IMR-90 (cell line): ENCODE measurements around the gene PAX2. TPM values are rescaled to one million over a fixed set of nuclear protein-coding genes. Genes with fewer than 3 reads are reported as not detected.

Experiments used
- ATAC-seq: fragments of 200-7000 bp; cut with Tn5 transposase; 2 replicates; pipeline ENCODE4 v1.9.1; 2020; ENCODE audit warnings: low read depth, mild to moderate bottlenecking, moderate library complexity
- BruUV-seq: library from RNA; stranded (reverse); fragments of 400-500 nt; replicated peaks from 2 replicates; lab custom pipeline; 2021; lab: Mats Ljungman, UMichigan
- CTCF ChIA-PET: fragments of 300-600 bp; formaldehyde crosslinking; extraction: SDS; loops from one replicate; lab custom pipeline; 2021; ENCODE audit warnings: antibody characterized with exemption; lab: Yijun Ruan, JAX
- POLR2A ChIA-PET: fragments of 300-600 bp; sonication (Branson Sonifier 250); formaldehyde crosslinking; loops from one replicate; lab custom pipeline; 2022; ENCODE audit warnings: antibody characterized with exemption; ENCODE audit not compliant: unreplicated experiment; lab: Charles Lee
- DNase-seq: peaks from one replicate; pipeline ENCODE4 v3.0.0; 2013
- H2AFZ ChIP-seq: replicated peaks from 2 replicates; pipeline ENCODE3; 2013; ENCODE audit warnings: low read length, mild to moderate bottlenecking; ENCODE audit not compliant: poor library complexity
- H2AK5ac ChIP-seq: 2 replicates; pipeline ENCODE4 v1.6.1; 2013; ENCODE audit warnings: low read depth, low read length, inconsistent platforms
- H2AK9ac ChIP-seq: replicated peaks from 2 replicates; pipeline ENCODE3; 2013; ENCODE audit warnings: mild to moderate bottlenecking, low read depth, low read length, moderate library complexity; ENCODE audit not compliant: poor library complexity
- H2BK120ac ChIP-seq: 2 replicates; pipeline ENCODE4 v1.6.1; 2013; ENCODE audit warnings: low read depth, low read length, inconsistent platforms
- H2BK15ac ChIP-seq: 3 replicates; pipeline ENCODE4 v1.6.1; 2013; ENCODE audit warnings: low read depth, low read length, inconsistent platforms
- H2BK20ac ChIP-seq: 2 replicates; pipeline ENCODE4 v1.6.1; 2013; ENCODE audit warnings: low read depth, mild to moderate bottlenecking, inconsistent platforms, low read length, moderate library complexity
- H2BK5ac ChIP-seq: 2 replicates; pipeline ENCODE4 v1.6.1; 2013; ENCODE audit warnings: mild to moderate bottlenecking, low read depth, low read length, inconsistent platforms; ENCODE audit not compliant: poor library complexity, severe bottlenecking
- H3K14ac ChIP-seq: replicated peaks from 2 replicates; pipeline ENCODE4 v1.6.1; 2013; ENCODE audit warnings: low read depth, low read length, inconsistent platforms
- H3K18ac ChIP-seq: 2 replicates; pipeline ENCODE4 v1.6.1; 2013; ENCODE audit warnings: low read depth, low read length, control low read depth
- H3K23ac ChIP-seq: 2 replicates; pipeline ENCODE4 v1.6.1; 2013; ENCODE audit warnings: low read depth, low read length, inconsistent platforms
- H3K27ac ChIP-seq: 2 replicates; pipeline ENCODE4 v1.5.1; 2013; ENCODE audit warnings: mild to moderate bottlenecking, control low read depth, low read length; ENCODE audit not compliant: insufficient read depth
- H3K27me3 ChIP-seq: 2 replicates; pipeline ENCODE4 v1.6.1; 2013; ENCODE audit warnings: low read length; ENCODE audit not compliant: control insufficient read depth, insufficient read depth
- H3K36me3 ChIP-seq: 2 replicates; pipeline ENCODE4 v1.6.1; 2013; ENCODE audit warnings: low read length, mixed read lengths; ENCODE audit not compliant: control insufficient read depth, insufficient read depth
- H3K4ac ChIP-seq: 2 replicates; pipeline ENCODE4 v1.6.1; 2013; ENCODE audit warnings: low read depth, low read length, inconsistent platforms
- H3K4me1 ChIP-seq: 2 replicates; pipeline ENCODE4 v1.6.1; 2013; ENCODE audit warnings: low read length, mixed read lengths; ENCODE audit not compliant: control insufficient read depth, insufficient read depth
- H3K4me2 ChIP-seq: 2 replicates; pipeline ENCODE4 v1.6.1; 2013; ENCODE audit warnings: low read depth, mild to moderate bottlenecking, control low read depth, low read length, moderate library complexity
- H3K4me3 ChIP-seq: 2 replicates; pipeline ENCODE4 v1.5.1; 2013; ENCODE audit warnings: low read depth, mild to moderate bottlenecking, control low read depth, low read length, moderate library complexity; ENCODE audit not compliant: insufficient read depth
- H3K56ac ChIP-seq: 2 replicates; pipeline ENCODE4 v1.6.1; 2013; ENCODE audit warnings: low read length, inconsistent platforms; ENCODE audit not compliant: insufficient read depth; ENCODE audit errors: extremely low read depth
- H3K79me1 ChIP-seq, 2 experiments: 2 replicates each; pipeline ENCODE4 v1.6.1; 2013; ENCODE audit warnings: low read length in 2 of 2, inconsistent platforms in 1 of 2, low read depth in 1 of 2
- H3K9ac ChIP-seq: 2 replicates; pipeline ENCODE4 v1.6.1; 2013; ENCODE audit warnings: low read depth, low read length, control low read depth
- H3K9me1 ChIP-seq: 2 replicates; pipeline ENCODE4 v1.6.1; 2013; ENCODE audit warnings: low read length, inconsistent platforms; ENCODE audit not compliant: insufficient read depth
- H3K9me3 ChIP-seq: 2 replicates; pipeline ENCODE4 v1.6.1; 2013; ENCODE audit warnings: low read length; ENCODE audit not compliant: control insufficient read depth, insufficient read depth
- H4K20me1 ChIP-seq: 2 replicates; pipeline ENCODE4 v1.6.1; 2013; ENCODE audit warnings: low read length, inconsistent platforms; ENCODE audit not compliant: insufficient read depth
- H4K5ac ChIP-seq: 2 replicates; pipeline ENCODE4 v1.6.1; 2013; ENCODE audit warnings: mild to moderate bottlenecking, low read depth, low read length, control low read depth
- H4K8ac ChIP-seq, 2 experiments: 2 replicates each; pipeline ENCODE4 v1.6.1; 2013; ENCODE audit warnings: low read depth in 2 of 2, low read length in 2 of 2, control low read depth in 1 of 2, inconsistent platforms in 1 of 2
- H4K91ac ChIP-seq: 2 replicates; pipeline ENCODE4 v1.6.1; 2013; ENCODE audit warnings: low read depth, low read length, inconsistent platforms; ENCODE audit not compliant: insufficient read depth
- BHLHE40 ChIP-seq: fragments of 150-350 bp; IDR thresholded peaks from 2 replicates; pipeline ENCODE4 v1.6.1; 2016; ENCODE audit warnings: mild to moderate bottlenecking, low read depth, low read length
- CHD1 ChIP-seq: IDR thresholded peaks from 2 replicates; pipeline ENCODE4 v1.6.1; 2012; ENCODE audit warnings: low read depth, low read length, improper control_type of control experiment
- CTCF ChIP-seq: conservative IDR thresholded peaks from 2 replicates; pipeline ENCODE4 v1.5.1; 2012; ENCODE audit warnings: mild to moderate bottlenecking, low read depth, low read length, improper control_type of control experiment
- ELK1 ChIP-seq: fragments of 150-350 bp; IDR thresholded peaks from 2 replicates; pipeline ENCODE4 v1.6.1; 2016; ENCODE audit warnings: low read depth, mild to moderate bottlenecking, low read length, moderate library complexity, borderline replicate concordance
- FOS ChIP-seq: fragments of 150-350 bp; IDR thresholded peaks from 2 replicates; pipeline ENCODE4 v1.6.1; 2016; ENCODE audit warnings: low read depth, low read length
- MAFK ChIP-seq: IDR thresholded peaks from 2 replicates; pipeline ENCODE4 v1.6.1; 2012; ENCODE audit warnings: low read depth, low read length, improper control_type of control experiment
- MAZ ChIP-seq: IDR thresholded peaks from 2 replicates; pipeline ENCODE4 v1.6.1; 2012; ENCODE audit warnings: low read depth, mild to moderate bottlenecking, low read length, improper control_type of control experiment, moderate library complexity, borderline replicate concordance
- MXI1 ChIP-seq: IDR thresholded peaks from 2 replicates; pipeline ENCODE4 v1.6.1; 2012; ENCODE audit warnings: low read depth, mild to moderate bottlenecking, low read length, moderate library complexity, borderline replicate concordance
- NFE2L2 ChIP-seq: fragments of 150-350 bp; IDR thresholded peaks from 2 replicates; pipeline ENCODE4 v1.6.1; 2016; ENCODE audit warnings: low read depth, mild to moderate bottlenecking, low read length
- POLR2A ChIP-seq: IDR thresholded peaks from 2 replicates; pipeline ENCODE4 v1.6.1; 2012; ENCODE audit warnings: mild to moderate bottlenecking, low read depth, low read length
- RAD21 ChIP-seq: IDR thresholded peaks from 2 replicates; pipeline ENCODE4 v1.6.1; 2012; ENCODE audit warnings: low read length, improper control_type of control experiment
- RCOR1 ChIP-seq: IDR thresholded peaks from 2 replicates; pipeline ENCODE4 v1.6.1; 2012; ENCODE audit warnings: mild to moderate bottlenecking, low read length, improper control_type of control experiment; ENCODE audit not compliant: insufficient replicate concordance
- RFX5 ChIP-seq: IDR thresholded peaks from 2 replicates; pipeline ENCODE4 v1.8.0; 2012; ENCODE audit warnings: low read depth, mild to moderate bottlenecking, low read length, moderate library complexity
- SMC3 ChIP-seq: fragments of 150-350 bp; IDR thresholded peaks from 2 replicates; pipeline ENCODE4 v1.6.1; 2016; ENCODE audit warnings: low read depth, mild to moderate bottlenecking, antibody characterized with exemption, low read length, moderate library complexity
- USF2 ChIP-seq: fragments of 150-350 bp; IDR thresholded peaks from 2 replicates; pipeline ENCODE4 v1.6.1; 2017; ENCODE audit warnings: mild to moderate bottlenecking, antibody characterized with exemption, low read length, low read depth
- WGBS, 2 experiments: methylation state at CpG; one replicate each; pipeline versions ENCODE4 v1.1.5 to v1.1.7; 2013; ENCODE audit warnings: missing lambda C conversion rate in 2 of 2; ENCODE audit not compliant: insufficient read length in 1 of 2; ENCODE audit errors: extremely low coverage in 2 of 2; 5-methylcytosine and 5-hydroxymethylcytosine counted together
- dilution Hi-C: fragments of 300-500 bp; cut with HindIII; formaldehyde crosslinking; loops from one replicate; pipeline ENCODE4 v1.14.3; 2018; ENCODE audit warnings: low sequenced_read_pairs; ENCODE audit not compliant: unreplicated experiment
- in situ Hi-C: fragments of 300-500 bp; cut with MboI; formaldehyde crosslinking; loops from 3 replicates; pipeline ENCODE4 v1.14.3; 2019; ENCODE audit warnings: low sequenced_read_pairs, inconsistent platforms, mixed read lengths
- intact Hi-C: fragments of 100-400 bp; cut with micrococcal nuclease; formaldehyde crosslinking; loops from 2 replicates; pipeline ENCODE4 v1.10.0; 2022
- polyA plus RNA-seq, 3 experiments: library from polyadenylated mRNA; depleted of rRNA; stranded (reverse); fragments of >200 nt; gene quantifications; 2 replicates each; pipeline ENCODE4 v1.2.3, GENCODE V29; 2012; ENCODE audit warnings: low replicate concordance in 1 of 3
- total RNA-seq: library from RNA; depleted of rRNA; stranded (reverse); fragments of >200 nt; gene quantifications from 2 replicates; pipeline ENCODE4 v1.2.3, GENCODE V29; 2012

Gene PAX2
- total and polyA plus RNA-seq, 2 of the 4 experiments (the other 2 are of a cell fraction), result not detected

GRCh38 chr10:100841528-100841927 lies 96.1 kb downstream of the PAX2 start:
- H2BK120ac ChIP-seq, result no peak overlapping the region
- no peak overlapping the region for H4K91ac ChIP-seq
- H4K5ac ChIP-seq, result no peak overlapping the region
- no peak overlapping the region for H3K14ac ChIP-seq
- no peaks in the 10 kb centered on the region for H4K20me1 ChIP-seq
- H2AK9ac ChIP-seq, result no peak overlapping the region
- no peak overlapping the region for H3K4ac ChIP-seq
- H3K4me3 ChIP-seq, result no peak overlapping the region
- WGBS, 2 experiments, result no CpG with 5 or more reads among the region's 3 CpGs
- TF ChIP-seq BHLHE40, result no peak
- TF ChIP-seq SMC3, result no peak
- TF ChIP-seq NFE2L2, result no peak
- no peak for TF ChIP-seq RCOR1
- TF ChIP-seq MXI1, result no peak
- no peak for TF ChIP-seq USF2
- no peak for TF ChIP-seq FOS
- TF ChIP-seq MAZ, result no peak
- no peak for TF ChIP-seq ELK1
- no peak for TF ChIP-seq RFX5
- no peak for TF ChIP-seq CHD1
- TF ChIP-seq RAD21, result no peak
- TF ChIP-seq POLR2A, result no peak
- no peak for TF ChIP-seq MAFK
- no peak for TF ChIP-seq CTCF
- H2AFZ ChIP-seq, result no peak overlapping the region
- no peaks in the 10 kb centered on the region; the same call in 1 of the 2 replicates for H3K9me1 ChIP-seq
- no peak overlapping the region for H2BK20ac ChIP-seq
- H3K23ac ChIP-seq, result no peak overlapping the region
- no peak overlapping the region for H3K18ac ChIP-seq
- no peak overlapping the region for H3K27ac ChIP-seq
- ChIA-PET POLR2A (no interaction called here), CTCF (interaction anchor here (1.0 kb wide), 1 partner anchor 10 kb away, joined by 6 read pairs; no protein-coding TSS in a partner anchor)
- H3K56ac ChIP-seq, result no peak overlapping the region
- H4K8ac ChIP-seq, result no peak overlapping the region
- dilution Hi-C loops, result no loop called here
- no peaks in the 10 kb centered on the region for H3K4me1 ChIP-seq
- no peak overlapping the region for H3K9ac ChIP-seq
- no peaks in the 10 kb centered on the region for H3K36me3 ChIP-seq
- no peak overlapping the region for H2BK5ac ChIP-seq
- BruUV-seq, result no TSS peak
- H3K27me3 ChIP-seq, result peaks cover 16% of the 10 kb centered on the region
- H3K4me2 ChIP-seq, result no peak overlapping the region
- no peaks in the 10 kb centered on the region for H3K79me1 ChIP-seq
- intact Hi-C loops, result no loop called here
- ATAC-seq (no peak), DNase-seq (no peak)
- H2BK15ac ChIP-seq, result no peak overlapping the region
- in situ Hi-C loops, result no loop called here
- no peaks in the 10 kb centered on the region for H3K9me3 ChIP-seq
- no peak overlapping the region for H2AK5ac ChIP-seq
